OCI-LY7 (cell line): Measurements from ENCODE around the gene GPR3. TPM values are rescaled to one million over a fixed set of nuclear protein-coding genes. Genes with fewer than 3 reads are reported as not detected.

Experiments used
- BruUV-seq: library from RNA; stranded (reverse); fragments of 400-500 nt; replicated peaks from 2 replicates; lab custom pipeline; 2021; lab: Mats Ljungman, UMichigan
- CTCF ChIA-PET: fragments of 300-600 bp; sonication (Branson Sonifier 250); formaldehyde crosslinking; loops from one replicate; lab custom pipeline; 2022; ENCODE audit warnings: antibody characterized with exemption; ENCODE audit not compliant: unreplicated experiment; lab: Charles Lee
- POLR2A ChIA-PET: fragments of 300-600 bp; sonication (Branson Sonifier 250); formaldehyde crosslinking; loops from one replicate; lab custom pipeline; 2022; ENCODE audit warnings: antibody characterized with exemption; lab: Charles Lee
- DNase-seq: peaks from one replicate; pipeline ENCODE4 v3.0.0-alpha.2; 2015; ENCODE audit warnings: low spot score
- H2AFZ ChIP-seq: fragments of 200-600 bp; sonication (generic), shearing (Covaris generic); 2 replicates; pipeline ENCODE4 v1.6.1; 2014; ENCODE audit warnings: mild to moderate bottlenecking, antibody characterized with exemption, low read length, moderate library complexity
- H3K27ac ChIP-seq: fragments of 200-600 bp; sonication (generic); 2 replicates; pipeline ENCODE4 v1.5.1; 2014; ENCODE audit warnings: mixed run types, low read depth, mild to moderate bottlenecking, moderate library complexity, low read length, inconsistent platforms; ENCODE audit not compliant: poor library complexity, severe bottlenecking
- H3K36me3 ChIP-seq: fragments of 200-600 bp; sonication (generic); 2 replicates; pipeline ENCODE4 v1.6.1; 2014; ENCODE audit warnings: mild to moderate bottlenecking, antibody characterized with exemption, low read length, moderate library complexity, mixed read lengths; ENCODE audit not compliant: insufficient read depth
- H3K4me1 ChIP-seq: fragments of 200-600 bp; sonication (generic); 2 replicates; pipeline ENCODE4 v1.5.1; 2014; ENCODE audit warnings: mild to moderate bottlenecking, low read length; ENCODE audit not compliant: insufficient read depth, poor library complexity, severe bottlenecking
- H3K4me2 ChIP-seq: fragments of 200-600 bp; sonication (generic); 2 replicates; pipeline ENCODE4 v1.6.1; 2014; ENCODE audit warnings: mild to moderate bottlenecking, low read length
- H3K4me3 ChIP-seq: fragments of 200-600 bp; sonication (generic); 2 replicates; pipeline ENCODE4 v1.5.1; 2014; ENCODE audit warnings: mild to moderate bottlenecking, low read depth, low read length; ENCODE audit not compliant: poor library complexity, severe bottlenecking
- H3K79me2 ChIP-seq: fragments of 200-600 bp; sonication (generic); 2 replicates; pipeline ENCODE4 v1.6.1; 2016; ENCODE audit warnings: low read depth, mild to moderate bottlenecking, low read length, moderate library complexity, mixed read lengths; ENCODE audit not compliant: insufficient read depth
- H3K9me2 ChIP-seq: fragments of 200-600 bp; sonication (generic); 2 replicates; pipeline ENCODE4 v1.6.1; 2016; ENCODE audit warnings: mild to moderate bottlenecking, low read length, mixed read lengths; ENCODE audit not compliant: insufficient read depth
- H3K9me3 ChIP-seq: fragments of 200-600 bp; sonication (generic); 2 replicates; pipeline ENCODE4 v1.6.1; 2014; ENCODE audit warnings: mild to moderate bottlenecking, mixed run types, low read length, mixed read lengths
- H4K20me1 ChIP-seq: fragments of 200-600 bp; sonication (generic); 2 replicates; pipeline ENCODE4 v1.6.1; 2014; ENCODE audit warnings: mild to moderate bottlenecking, antibody characterized with exemption, low read length, moderate library complexity, mixed read lengths; ENCODE audit not compliant: insufficient read depth
- EZH2phosphoT487 ChIP-seq: fragments of 200-600 bp; sonication (generic); IDR thresholded peaks from 2 replicates; pipeline ENCODE4 v1.6.1; 2018; ENCODE audit warnings: low read depth, borderline replicate concordance, mild to moderate bottlenecking, mixed run types, antibody characterized with exemption, low read length, moderate library complexity, mixed read lengths
- intact Hi-C: fragments of 100-400 bp; cut with micrococcal nuclease; formaldehyde crosslinking; loops from one replicate; pipeline ENCODE4 v1.10.0; 2022; ENCODE audit not compliant: unreplicated experiment
- total RNA-seq, 2 experiments: library from RNA; depleted of rRNA in 1 of 2; stranded (reverse); fragments of >200 nt in 1 of 2; shearing (Covaris generic) in 1 of 2; gene quantifications; 2 replicates each; pipeline ENCODE4 v1.2.3, GENCODE V29; 2014 to 2022
- TF ChIP-seq, protein P1 (sequence below): fragments of 200-600 bp; sonication (generic); conservative IDR thresholded peaks from 2 replicates; pipeline ENCODE4 v1.5.1; 2014; ENCODE audit warnings: mild to moderate bottlenecking, antibody characterized with exemption, low read length, moderate library complexity, mixed read lengths

Gene GPR3
- total RNA-seq, 2 experiments from 2014 or later = 0.25 to 0.32 TPM

GRCh38 chr1:27353166-27353565, 39.3 kb upstream of the GPR3 start:
- intact Hi-C loops = loop anchor here (10.0 kb wide), 1 partner anchor 48 kb away; no protein-coding TSS in a partner anchor
- TF ChIP-seq, protein P1, sequence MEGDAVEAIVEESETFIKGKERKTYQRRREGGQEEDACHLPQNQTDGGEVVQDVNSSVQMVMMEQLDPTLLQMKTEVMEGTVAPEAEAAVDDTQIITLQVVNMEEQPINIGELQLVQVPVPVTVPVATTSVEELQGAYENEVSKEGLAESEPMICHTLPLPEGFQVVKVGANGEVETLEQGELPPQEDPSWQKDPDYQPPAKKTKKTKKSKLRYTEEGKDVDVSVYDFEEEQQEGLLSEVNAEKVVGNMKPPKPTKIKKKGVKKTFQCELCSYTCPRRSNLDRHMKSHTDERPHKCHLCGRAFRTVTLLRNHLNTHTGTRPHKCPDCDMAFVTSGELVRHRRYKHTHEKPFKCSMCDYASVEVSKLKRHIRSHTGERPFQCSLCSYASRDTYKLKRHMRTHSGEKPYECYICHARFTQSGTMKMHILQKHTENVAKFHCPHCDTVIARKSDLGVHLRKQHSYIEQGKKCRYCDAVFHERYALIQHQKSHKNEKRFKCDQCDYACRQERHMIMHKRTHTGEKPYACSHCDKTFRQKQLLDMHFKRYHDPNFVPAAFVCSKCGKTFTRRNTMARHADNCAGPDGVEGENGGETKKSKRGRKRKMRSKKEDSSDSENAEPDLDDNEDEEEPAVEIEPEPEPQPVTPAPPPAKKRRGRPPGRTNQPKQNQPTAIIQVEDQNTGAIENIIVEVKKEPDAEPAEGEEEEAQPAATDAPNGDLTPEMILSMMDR = no peak
- no peak for TF ChIP-seq EZH2phosphoT487
- no peak for DNase-seq
- no peak overlapping the region for H3K27ac ChIP-seq
- no peaks in the 10 kb centered on the region for H4K20me1 ChIP-seq
- H3K9me2 ChIP-seq = no peaks in the 10 kb centered on the region
- POLR2A ChIA-PET = no interaction called here
- no peaks in the 10 kb centered on the region for H3K79me2 ChIP-seq
- no peak overlapping the region for H3K4me3 ChIP-seq
- H3K9me3 ChIP-seq = no peaks in the 10 kb centered on the region
- no peak overlapping the region for H3K4me2 ChIP-seq
- no peak overlapping the region for H2AFZ ChIP-seq
- no peaks in the 10 kb centered on the region for H3K36me3 ChIP-seq
- BruUV-seq = no TSS peak
- CTCF ChIA-PET = no interaction called here
- H3K4me1 ChIP-seq = peaks cover 31% of the 10 kb centered on the region

- BruUV-seq = no TSS peak
- CTCF ChIA-PET = no interaction called here
- Histone ChIP-seq H3K4me1 (peaks cover 31% of the 10 kb centered on the region), H3K4me2 (no peak overlapping the region), H3K36me3 (no peaks in the 10 kb centered on the region), H3K9me2 (no peaks in the 10 kb centered on the region), H2AFZ (no peak overlapping the region), H4K20me1 (no peaks in the 10 kb centered on the region), H3K9me3 (no peaks in the 10 kb centered on the region), H3K4me3 (no peak overlapping the region), H3K27ac (no peak overlapping the region), H3K79me2 (no peaks in the 10 kb centered on the region)
- intact Hi-C loops = loop anchor here (10.0 kb wide), 1 partner anchor 49 kb away; no protein-coding TSS in a partner anchor
- no peak for DNase-seq
- POLR2A ChIA-PET = no interaction called here
- TF ChIP-seq EZH2phosphoT487 = no peak
- TF ChIP-seq, protein P1 = no peak
Measured at GRCh38 chr1:27353629-27354028, 38.8 kb upstream of the GPR3 start.

GRCh38 chr1:27355683-27356082, 36.7 kb upstream of the GPR3 start:
- BruUV-seq = no TSS peak
- no peak overlapping the region for H2AFZ ChIP-seq
- no peaks in the 10 kb centered on the region for H3K9me2 ChIP-seq
- H3K9me3 ChIP-seq = no peaks in the 10 kb centered on the region
- no peaks in the 10 kb centered on the region for H3K36me3 ChIP-seq
- intact Hi-C loops = loop anchor here (10.0 kb wide), 1 partner anchor 51 kb away; no protein-coding TSS in a partner anchor
- H3K27ac ChIP-seq = no peak overlapping the region
- ChIA-PET POLR2A (interaction anchor here (0.9 kb wide), 1 partner anchor 249 kb away, joined by 4 read pairs; the partner anchor contains the start of gene AHDC1), CTCF (no interaction called here)
- no peaks in the 10 kb centered on the region for H4K20me1 ChIP-seq
- no peak overlapping the region for H3K4me2 ChIP-seq
- H3K4me3 ChIP-seq = no peak overlapping the region
- no peaks in the 10 kb centered on the region for H3K79me2 ChIP-seq
- no peak for DNase-seq
- TF ChIP-seq, protein P1 = no peak
- TF ChIP-seq EZH2phosphoT487 = no peak
- H3K4me1 ChIP-seq = peaks cover 26% of the 10 kb centered on the region
